NCI-H2029 treated with DMSO at 0.1 percent for 48 hours (cell line): ENCODE results near the gene ARAP1.

Experiments used
- DNase-seq: peaks from one replicate; lab custom pipeline; 2025; lab: John Stamatoyannopoulos, UW

The ARAP1 gene

GRCh38 chr11:72635933-72636332 is 116.3 kb downstream of the ARAP1 start:
- DNase-seq = no peak

DNA sequence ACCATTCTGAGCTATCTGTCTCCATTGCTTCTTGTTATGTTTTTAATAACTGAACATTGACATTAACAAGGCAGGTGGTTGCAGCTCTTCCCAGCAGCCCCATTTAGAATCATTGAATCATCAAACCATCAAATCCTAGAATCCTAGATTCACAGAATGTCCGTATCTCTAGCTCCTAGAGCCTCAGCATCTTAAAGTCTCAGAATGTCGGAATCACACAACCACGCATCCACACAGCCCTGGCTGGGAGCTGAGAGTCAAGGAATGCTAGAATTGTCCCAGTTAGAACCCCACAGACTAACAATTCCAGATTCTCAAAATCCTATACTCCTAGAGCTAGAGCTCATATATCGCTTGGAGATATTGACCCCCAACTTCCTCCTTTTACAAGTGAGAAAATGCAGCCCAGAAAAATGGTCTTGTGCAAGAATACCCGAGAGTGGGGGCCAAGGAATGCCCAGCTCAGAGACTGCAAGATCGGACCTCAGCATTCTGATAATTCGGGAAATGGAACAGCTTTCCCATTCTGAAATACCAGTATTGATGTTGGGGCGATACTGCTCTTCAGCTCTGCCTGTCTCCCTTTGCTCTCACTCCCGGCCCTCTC is 116.8 kb downstream of the ARAP1 start:
- DNase-seq = no peak
